ENCODE data around the gene RHO.
A peak's percentile ranks its signal among the peaks of the same experiment; 100 is the strongest.

RHO gene

DNA sequence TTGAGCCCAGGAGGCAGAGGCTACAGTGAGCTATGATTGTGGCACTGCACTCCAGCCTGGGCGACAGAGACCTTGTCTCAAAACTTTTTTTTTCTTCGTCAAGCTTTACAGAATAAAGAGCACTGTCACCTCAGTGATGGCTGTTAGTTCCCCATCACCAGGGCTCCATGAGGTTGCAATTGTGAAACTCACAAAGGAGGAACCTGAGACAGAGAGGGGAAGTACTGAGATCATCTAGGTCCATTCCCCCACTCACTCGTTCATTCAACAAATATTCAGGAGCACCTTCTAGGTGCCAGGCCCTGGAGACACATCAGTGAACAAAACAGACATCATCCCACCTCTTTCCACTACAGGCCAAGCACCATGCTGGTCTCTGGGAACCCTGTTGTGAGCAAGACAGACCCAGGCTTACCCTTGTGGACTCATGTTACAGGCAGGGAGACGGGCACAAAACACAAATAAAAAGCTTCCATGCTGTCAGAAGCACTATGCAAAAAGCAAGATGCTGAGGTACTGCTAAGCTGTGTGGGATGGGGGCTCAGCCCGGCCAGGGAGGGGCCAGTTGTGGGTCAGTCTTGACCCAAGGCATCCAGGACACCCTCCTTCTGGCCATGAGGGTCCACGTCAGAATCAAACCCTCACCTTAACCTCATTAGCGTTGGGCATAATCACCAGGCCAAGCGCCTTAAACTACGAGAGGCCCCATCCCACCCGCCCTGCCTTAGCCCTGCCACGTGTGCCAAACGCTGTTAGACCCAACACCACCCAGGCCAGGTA, 2.1 kb upstream of the RHO start:
- no peaks in the 10 kb centered on the region for H3K27me3 ChIP-seq (ENCODE audit: control insufficient read depth, insufficient read depth, low read length)
- no peak overlapping the region for H3K9ac ChIP-seq (ENCODE audit: low read depth, low read length)
- peaks cover 4% of the 10 kb centered on the region for H3K4me1 ChIP-seq (ENCODE audit: control insufficient read depth, insufficient read depth, low read length)
- H3K9me3 ChIP-seq (ENCODE audit: control insufficient read depth, insufficient read depth, low read length), result no peaks in the 10 kb centered on the region
- H3K36me3 ChIP-seq (ENCODE audit: control insufficient read depth, insufficient read depth, low read length), result no peaks in the 10 kb centered on the region
- H3K4me3 ChIP-seq (ENCODE audit: low read depth, low read length), result no peak overlapping the region

DNA sequence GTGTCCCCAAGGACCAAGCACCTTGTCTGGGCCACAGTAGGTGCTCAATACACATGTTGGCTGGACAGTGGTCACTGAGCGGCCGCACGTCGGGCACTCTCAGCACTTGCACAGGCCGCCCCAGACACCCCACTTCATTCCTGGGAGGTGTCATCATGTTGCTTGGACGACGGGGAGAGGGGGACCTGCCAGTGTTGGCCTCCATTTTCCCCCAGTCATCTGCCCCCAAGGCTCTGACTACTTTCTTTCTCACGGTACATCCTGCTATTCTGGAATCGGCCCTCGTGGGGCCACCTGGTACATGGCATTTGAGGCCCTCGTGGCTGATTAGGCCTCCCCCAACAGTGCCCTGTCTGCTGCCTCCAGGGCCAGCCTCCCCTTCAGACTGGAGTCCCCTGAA, 1.2 kb upstream of the RHO start:
- Histone ChIP-seq H3K9me3 (ENCODE audit: control insufficient read depth, insufficient read depth, low read length) (no peaks in the 10 kb centered on the region), H3K4me3 (ENCODE audit: low read depth, low read length) (no peak overlapping the region), H3K9ac (ENCODE audit: low read depth, low read length) (no peak overlapping the region), H3K36me3 (ENCODE audit: control insufficient read depth, insufficient read depth, low read length) (no peaks in the 10 kb centered on the region), H3K27me3 (ENCODE audit: control insufficient read depth, insufficient read depth, low read length) (no peaks in the 10 kb centered on the region), H3K4me1 (ENCODE audit: control insufficient read depth, insufficient read depth, low read length) (peaks cover 4% of the 10 kb centered on the region)

- Histone ChIP-seq H3K9ac (ENCODE audit: low read depth, low read length) (no peak overlapping the region), H3K9me3 (ENCODE audit: control insufficient read depth, insufficient read depth, low read length) (no peaks in the 10 kb centered on the region), H3K27me3 (ENCODE audit: control insufficient read depth, insufficient read depth, low read length) (no peaks in the 10 kb centered on the region), H3K4me1 (ENCODE audit: control insufficient read depth, insufficient read depth, low read length) (peaks cover 6% of the 10 kb centered on the region), H3K4me3 (ENCODE audit: low read depth, low read length) (no peak overlapping the region), H3K36me3 (ENCODE audit: control insufficient read depth, insufficient read depth, low read length) (no peaks in the 10 kb centered on the region)
These were observed 1.2 kb downstream of the RHO start for GRCh38 chr3:129529436-129530210.

DNA sequence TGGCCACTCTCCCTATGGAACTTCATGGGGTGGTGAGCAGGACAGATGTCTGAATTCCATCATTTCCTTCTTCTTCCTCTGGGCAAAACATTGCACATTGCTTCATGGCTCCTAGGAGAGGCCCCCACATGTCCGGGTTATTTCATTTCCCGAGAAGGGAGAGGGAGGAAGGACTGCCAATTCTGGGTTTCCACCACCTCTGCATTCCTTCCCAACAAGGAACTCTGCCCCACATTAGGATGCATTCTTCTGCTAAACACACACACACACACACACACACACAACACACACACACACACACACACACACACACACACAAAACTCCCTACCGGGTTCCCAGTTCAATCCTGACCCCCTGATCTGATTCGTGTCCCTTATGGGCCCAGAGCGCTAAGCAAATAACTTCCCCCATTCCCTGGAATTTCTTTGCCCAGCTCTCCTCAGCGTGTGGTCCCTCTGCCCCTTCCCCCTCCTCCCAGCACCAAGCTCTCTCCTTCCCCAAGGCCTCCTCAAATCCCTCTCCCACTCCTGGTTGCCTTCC, 1.9 kb downstream of the RHO start:
- Histone ChIP-seq H3K9ac (ENCODE audit: low read depth, low read length) (peak overlapping the region; percentile 24), H3K4me1 (ENCODE audit: control insufficient read depth, insufficient read depth, low read length) (peaks cover 9% of the 10 kb centered on the region), H3K36me3 (ENCODE audit: control insufficient read depth, insufficient read depth, low read length) (no peaks in the 10 kb centered on the region), H3K27me3 (ENCODE audit: control insufficient read depth, insufficient read depth, low read length) (no peaks in the 10 kb centered on the region), H3K4me3 (ENCODE audit: low read depth, low read length) (no peak overlapping the region), H3K9me3 (ENCODE audit: control insufficient read depth, insufficient read depth, low read length) (no peaks in the 10 kb centered on the region)

GRCh38 chr3:129530821-129531220, 2.4 kb downstream of the RHO start:
- Histone ChIP-seq H3K4me3 (ENCODE audit: low read depth, low read length) (no peak overlapping the region), H3K27me3 (ENCODE audit: control insufficient read depth, insufficient read depth, low read length) (no peaks in the 10 kb centered on the region), H3K9ac (ENCODE audit: low read depth, low read length) (peak overlapping the region; percentile 24), H3K4me1 (ENCODE audit: control insufficient read depth, insufficient read depth, low read length) (peaks cover 9% of the 10 kb centered on the region), H3K36me3 (ENCODE audit: control insufficient read depth, insufficient read depth, low read length) (no peaks in the 10 kb centered on the region), H3K9me3 (ENCODE audit: control insufficient read depth, insufficient read depth, low read length) (no peaks in the 10 kb centered on the region)

- Histone ChIP-seq H3K27me3 (ENCODE audit: control insufficient read depth, insufficient read depth, low read length) (no peaks in the 10 kb centered on the region), H3K4me1 (ENCODE audit: control insufficient read depth, insufficient read depth, low read length) (peaks cover 13% of the 10 kb centered on the region), H3K9me3 (ENCODE audit: control insufficient read depth, insufficient read depth, low read length) (no peaks in the 10 kb centered on the region), H3K36me3 (ENCODE audit: control insufficient read depth, insufficient read depth, low read length) (no peaks in the 10 kb centered on the region), H3K4me3 (ENCODE audit: low read depth, low read length) (no peak overlapping the region), H3K9ac (ENCODE audit: low read depth, low read length) (no peak overlapping the region)
These were observed 3.3 kb downstream of the RHO start for GRCh38 chr3:129531699-129532098.

GRCh38 chr3:129532261-129532660, 3.8 kb downstream of the RHO start:
- Histone ChIP-seq H3K4me1 (ENCODE audit: control insufficient read depth, insufficient read depth, low read length) (peaks cover 15% of the 10 kb centered on the region), H3K36me3 (ENCODE audit: control insufficient read depth, insufficient read depth, low read length) (no peaks in the 10 kb centered on the region), H3K4me3 (ENCODE audit: low read depth, low read length) (no peak overlapping the region), H3K27me3 (ENCODE audit: control insufficient read depth, insufficient read depth, low read length) (no peaks in the 10 kb centered on the region), H3K9me3 (ENCODE audit: control insufficient read depth, insufficient read depth, low read length) (no peaks in the 10 kb centered on the region), H3K9ac (ENCODE audit: low read depth, low read length) (no peak overlapping the region)

GRCh38 chr3:129533406-129533805, 5.0 kb downstream of the RHO start:
- Histone ChIP-seq H3K4me3 (ENCODE audit: low read depth, low read length) (no peak overlapping the region), H3K9me3 (ENCODE audit: control insufficient read depth, insufficient read depth, low read length) (no peaks in the 10 kb centered on the region), H3K36me3 (ENCODE audit: control insufficient read depth, insufficient read depth, low read length) (no peaks in the 10 kb centered on the region), H3K4me1 (ENCODE audit: control insufficient read depth, insufficient read depth, low read length) (peaks cover 15% of the 10 kb centered on the region), H3K9ac (ENCODE audit: low read depth, low read length) (no peak overlapping the region), H3K27me3 (ENCODE audit: control insufficient read depth, insufficient read depth, low read length) (no peaks in the 10 kb centered on the region)

DNA sequence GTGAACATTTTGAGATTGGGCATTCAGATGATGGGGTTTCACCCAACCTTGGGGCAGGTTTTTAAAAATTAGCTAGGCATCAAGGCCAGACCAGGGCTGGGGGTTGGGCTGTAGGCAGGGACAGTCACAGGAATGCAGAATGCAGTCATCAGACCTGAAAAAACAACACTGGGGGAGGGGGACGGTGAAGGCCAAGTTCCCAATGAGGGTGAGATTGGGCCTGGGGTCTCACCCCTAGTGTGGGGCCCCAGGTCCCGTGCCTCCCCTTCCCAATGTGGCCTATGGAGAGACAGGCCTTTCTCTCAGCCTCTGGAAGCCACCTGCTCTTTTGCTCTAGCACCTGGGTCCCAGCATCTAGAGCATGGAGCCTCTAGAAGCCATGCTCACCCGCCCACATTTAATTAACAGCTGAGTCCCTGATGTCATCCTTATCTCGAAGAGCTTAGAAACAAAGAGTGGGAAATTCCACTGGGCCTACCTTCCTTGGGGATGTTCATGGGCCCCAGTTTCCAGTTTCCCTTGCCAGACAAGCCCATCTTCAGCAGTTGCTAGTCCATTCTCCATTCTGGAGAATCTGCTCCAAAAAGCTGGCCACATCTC, 6.1 kb downstream of the RHO start:
- peaks cover 15% of the 10 kb centered on the region for H3K4me1 ChIP-seq (ENCODE audit: control insufficient read depth, insufficient read depth, low read length)
- no peaks in the 10 kb centered on the region for H3K9me3 ChIP-seq (ENCODE audit: control insufficient read depth, insufficient read depth, low read length)
- H3K4me3 ChIP-seq (ENCODE audit: low read depth, low read length), result no peak overlapping the region
- no peak overlapping the region for H3K9ac ChIP-seq (ENCODE audit: low read depth, low read length)
- no peaks in the 10 kb centered on the region for H3K27me3 ChIP-seq (ENCODE audit: control insufficient read depth, insufficient read depth, low read length)
- no peaks in the 10 kb centered on the region for H3K36me3 ChIP-seq (ENCODE audit: control insufficient read depth, insufficient read depth, low read length)

DNA sequence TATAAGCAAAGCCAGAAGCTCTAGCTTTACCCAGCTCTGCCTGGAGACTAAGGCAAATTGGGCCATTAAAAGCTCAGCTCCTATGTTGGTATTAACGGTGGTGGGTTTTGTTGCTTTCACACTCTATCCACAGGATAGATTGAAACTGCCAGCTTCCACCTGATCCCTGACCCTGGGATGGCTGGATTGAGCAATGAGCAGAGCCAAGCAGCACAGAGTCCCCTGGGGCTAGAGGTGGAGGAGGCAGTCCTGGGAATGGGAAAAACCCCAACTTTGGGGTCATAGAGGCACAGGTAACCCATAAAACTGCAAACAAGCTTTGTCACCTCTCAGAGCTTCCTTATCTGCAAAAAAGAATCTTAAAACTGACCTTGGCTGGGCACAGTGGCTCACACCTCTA, 6.6 kb downstream of the RHO start:
- Histone ChIP-seq H3K27me3 (ENCODE audit: control insufficient read depth, insufficient read depth, low read length) (no peaks in the 10 kb centered on the region), H3K9me3 (ENCODE audit: control insufficient read depth, insufficient read depth, low read length) (no peaks in the 10 kb centered on the region), H3K9ac (ENCODE audit: low read depth, low read length) (no peak overlapping the region), H3K4me3 (ENCODE audit: low read depth, low read length) (no peak overlapping the region), H3K4me1 (ENCODE audit: control insufficient read depth, insufficient read depth, low read length) (peaks cover 13% of the 10 kb centered on the region), H3K36me3 (ENCODE audit: control insufficient read depth, insufficient read depth, low read length) (no peaks in the 10 kb centered on the region)

GRCh38 chr3:129536374-129536667, 7.9 kb downstream of the RHO start:
- Histone ChIP-seq H3K9ac (ENCODE audit: low read depth, low read length) (no peak overlapping the region), H3K4me1 (ENCODE audit: control insufficient read depth, insufficient read depth, low read length) (peaks cover 11% of the 10 kb centered on the region), H3K4me3 (ENCODE audit: low read depth, low read length) (no peak overlapping the region)

DNA sequence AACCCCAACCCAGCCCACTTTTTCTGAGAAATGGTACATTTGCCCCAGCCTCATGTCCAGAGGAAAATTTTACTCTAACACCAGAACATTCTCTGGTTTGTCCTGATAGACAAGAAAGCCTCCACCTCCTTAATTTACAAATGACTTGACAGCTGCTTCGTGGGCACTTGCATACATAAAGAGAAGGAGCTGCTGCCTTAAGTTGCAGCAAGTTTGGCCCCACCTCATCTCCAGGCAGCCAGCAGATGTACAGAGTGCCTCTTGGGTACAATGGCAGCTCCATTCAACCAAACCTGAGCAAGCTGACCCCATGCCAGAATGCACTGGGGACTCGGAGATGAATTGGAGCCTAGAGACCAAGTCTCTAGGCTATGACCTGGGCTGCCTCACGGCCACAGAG, 8.4 kb downstream of the RHO start:
- Histone ChIP-seq H3K9me3 (ENCODE audit: control insufficient read depth, insufficient read depth, low read length) (no peaks in the 10 kb centered on the region), H3K4me3 (ENCODE audit: low read depth, low read length) (no peak overlapping the region), H3K36me3 (ENCODE audit: control insufficient read depth, insufficient read depth, low read length) (no peaks in the 10 kb centered on the region), H3K27me3 (ENCODE audit: control insufficient read depth, insufficient read depth, low read length) (no peaks in the 10 kb centered on the region), H3K4me1 (ENCODE audit: control insufficient read depth, insufficient read depth, low read length) (peaks cover 11% of the 10 kb centered on the region), H3K9ac (ENCODE audit: low read depth, low read length) (no peak overlapping the region)

More at GRCh38 chr3:129536374-129536667, 7.9 kb downstream of the RHO start:
- Histone ChIP-seq H3K27me3 (ENCODE audit: control insufficient read depth, insufficient read depth, low read length) (no peaks in the 10 kb centered on the region), H3K9me3 (ENCODE audit: control insufficient read depth, insufficient read depth, low read length) (no peaks in the 10 kb centered on the region), H3K36me3 (ENCODE audit: control insufficient read depth, insufficient read depth, low read length) (no peaks in the 10 kb centered on the region)

Measured in iPS-15b (cell line).